ENCODE measurements around the gene UBE4A.

The UBE4A gene

GRCh38 chr11:118358071-118358470 lies 1.3 kb upstream of the UBE4A start:
- DNase-seq (ENCODE audit: low read depth), result no peak
- H3K4me3 ChIP-seq (ENCODE audit: low read depth, low read length), result no peak overlapping the region
- TF ChIP-seq MYC (IDR thresholded peaks at IDR 0.05; ENCODE audit: low read depth, low read length), result no peak
- TF ChIP-seq POLR2A (IDR thresholded peaks at IDR 0.05; ENCODE audit: extremely low read depth, insufficient read length), result no peak
- TF ChIP-seq, protein P1, sequence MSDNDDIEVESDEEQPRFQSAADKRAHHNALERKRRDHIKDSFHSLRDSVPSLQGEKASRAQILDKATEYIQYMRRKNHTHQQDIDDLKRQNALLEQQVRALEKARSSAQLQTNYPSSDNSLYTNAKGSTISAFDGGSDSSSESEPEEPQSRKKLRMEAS (IDR thresholded peaks at IDR 0.05; ENCODE audit: low read depth, low read length), result no peak
- TF ChIP-seq, protein P2, sequence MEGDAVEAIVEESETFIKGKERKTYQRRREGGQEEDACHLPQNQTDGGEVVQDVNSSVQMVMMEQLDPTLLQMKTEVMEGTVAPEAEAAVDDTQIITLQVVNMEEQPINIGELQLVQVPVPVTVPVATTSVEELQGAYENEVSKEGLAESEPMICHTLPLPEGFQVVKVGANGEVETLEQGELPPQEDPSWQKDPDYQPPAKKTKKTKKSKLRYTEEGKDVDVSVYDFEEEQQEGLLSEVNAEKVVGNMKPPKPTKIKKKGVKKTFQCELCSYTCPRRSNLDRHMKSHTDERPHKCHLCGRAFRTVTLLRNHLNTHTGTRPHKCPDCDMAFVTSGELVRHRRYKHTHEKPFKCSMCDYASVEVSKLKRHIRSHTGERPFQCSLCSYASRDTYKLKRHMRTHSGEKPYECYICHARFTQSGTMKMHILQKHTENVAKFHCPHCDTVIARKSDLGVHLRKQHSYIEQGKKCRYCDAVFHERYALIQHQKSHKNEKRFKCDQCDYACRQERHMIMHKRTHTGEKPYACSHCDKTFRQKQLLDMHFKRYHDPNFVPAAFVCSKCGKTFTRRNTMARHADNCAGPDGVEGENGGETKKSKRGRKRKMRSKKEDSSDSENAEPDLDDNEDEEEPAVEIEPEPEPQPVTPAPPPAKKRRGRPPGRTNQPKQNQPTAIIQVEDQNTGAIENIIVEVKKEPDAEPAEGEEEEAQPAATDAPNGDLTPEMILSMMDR (IDR thresholded peaks at IDR 0.05; ENCODE audit: low read depth, low read length), result no peak

DNA sequence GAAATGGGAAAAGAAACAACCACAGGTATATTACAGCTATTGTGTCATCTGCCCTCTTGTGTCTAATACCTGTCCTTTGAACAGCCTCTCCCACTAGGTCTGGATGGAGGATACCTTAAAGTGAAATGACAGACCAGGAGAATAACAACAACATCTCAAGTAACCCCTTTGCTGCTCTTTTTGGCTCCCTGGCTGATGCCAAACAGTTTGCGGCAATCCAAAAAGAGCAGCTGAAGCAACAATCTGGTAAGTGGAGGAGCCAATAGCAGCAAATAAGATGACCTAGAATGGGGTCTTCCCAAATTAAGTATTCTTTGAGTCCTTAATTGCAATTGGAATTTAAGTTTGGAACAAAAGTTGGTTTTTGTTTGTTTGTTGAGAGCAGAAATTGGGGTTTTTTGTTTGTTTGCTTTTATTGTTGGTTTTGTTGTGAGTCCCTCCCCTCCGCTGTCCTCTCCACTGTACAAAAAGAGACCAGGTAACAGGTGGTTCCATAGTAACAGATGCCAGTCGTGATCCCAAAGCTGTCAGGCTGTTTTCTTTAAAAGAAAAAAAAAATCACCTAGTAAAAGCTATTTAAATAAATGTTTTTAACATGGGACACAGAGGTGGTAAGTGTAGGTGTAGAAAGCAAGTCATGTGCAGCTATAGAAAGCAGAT lies 5.7 kb downstream of the UBE4A start:
- no peak overlapping the region for H3K4me3 ChIP-seq (ENCODE audit: low read depth, low read length)

GRCh38 chr11:118366287-118366686 lies 6.9 kb downstream of the UBE4A start:
- DNase-seq (ENCODE audit: low read depth), result no peak
- TF ChIP-seq, protein P2 (IDR thresholded peaks at IDR 0.05; ENCODE audit: low read depth, low read length), result no peak
- TF ChIP-seq MYC (IDR thresholded peaks at IDR 0.05; ENCODE audit: low read depth, low read length) (no peak), POLR2A (IDR thresholded peaks at IDR 0.05; ENCODE audit: extremely low read depth, insufficient read length) (no peak)
- TF ChIP-seq, protein P1 (IDR thresholded peaks at IDR 0.05; ENCODE audit: low read depth, low read length), result no peak
- H3K4me3 ChIP-seq (ENCODE audit: low read depth, low read length), result no peak overlapping the region

More for the DNA sequence above, 5.7 kb downstream of the UBE4A start:
- DNase-seq (ENCODE audit: low read depth), result no peak
- no peak for TF ChIP-seq POLR2A (IDR thresholded peaks at IDR 0.05; ENCODE audit: extremely low read depth, insufficient read length)
- TF ChIP-seq, protein P2 (IDR thresholded peaks at IDR 0.05; ENCODE audit: low read depth, low read length), result no peak
- TF ChIP-seq, protein P1 (IDR thresholded peaks at IDR 0.05; ENCODE audit: low read depth, low read length), result no peak

GRCh38 chr11:118370774-118371173 lies 11.4 kb downstream of the UBE4A start:
- no peak overlapping the region for H3K4me3 ChIP-seq (ENCODE audit: low read depth, low read length)
- DNase-seq (ENCODE audit: low read depth), result no peak
- TF ChIP-seq, protein P1 (IDR thresholded peaks at IDR 0.05; ENCODE audit: low read depth, low read length), result no peak
- no peak for TF ChIP-seq MYC (IDR thresholded peaks at IDR 0.05; ENCODE audit: low read depth, low read length)
- TF ChIP-seq POLR2A (IDR thresholded peaks at IDR 0.05; ENCODE audit: extremely low read depth, insufficient read length), result no peak
- TF ChIP-seq, protein P2 (IDR thresholded peaks at IDR 0.05; ENCODE audit: low read depth, low read length), result no peak

- DNase-seq (ENCODE audit: low read depth), result no peak
- no peak for TF ChIP-seq POLR2A (IDR thresholded peaks at IDR 0.05; ENCODE audit: extremely low read depth, insufficient read length)
- TF ChIP-seq, protein P1 (IDR thresholded peaks at IDR 0.05; ENCODE audit: low read depth, low read length), result no peak
- TF ChIP-seq, protein P2 (IDR thresholded peaks at IDR 0.05; ENCODE audit: low read depth, low read length), result no peak
- H3K4me3 ChIP-seq (ENCODE audit: low read depth, low read length), result no peak overlapping the region
These were observed 13.9 kb downstream of the UBE4A start for GRCh38 chr11:118373263-118373662.

All from NB4 (cell line).